Brain microvascular endothelial cell (primary cell): ENCODE data around the gene EEFSEC.

Source experiments
- DNase-seq: peaks from one replicate; pipeline ENCODE4 v3.0.0-alpha.2; 2020
- H3K27ac ChIP-seq: fragments of 250-450 bp; sonication (Bioruptor Pico); 2 replicates; pipeline ENCODE4 v1.5.1; 2020; ENCODE audit warnings: mild to moderate bottlenecking, moderate library complexity
- H3K27me3 ChIP-seq: fragments of 250-450 bp; sonication (Bioruptor Pico); replicated peaks from 2 replicates; pipeline ENCODE4 v1.5.1; 2020; ENCODE audit warnings: mild to moderate bottlenecking
- H3K36me3 ChIP-seq: fragments of 250-450 bp; sonication (Bioruptor Pico); replicated peaks from 2 replicates; pipeline ENCODE4 v1.5.1; 2020; ENCODE audit warnings: mild to moderate bottlenecking
- H3K4me3 ChIP-seq: 2 replicates; pipeline ENCODE4 v1.5.1; 2011; ENCODE audit warnings: low read depth, mild to moderate bottlenecking, control low read depth, low read length, moderate library complexity
- in situ Hi-C: cut with HindIII; loops from 2 replicates; pipeline ENCODE4 v1.10.0; 2017; ENCODE audit warnings: low sequenced_read_pairs, low pct_ligation_motif_present
- TF ChIP-seq, protein P1 (sequence below): IDR thresholded peaks from 2 replicates; pipeline ENCODE4 v1.5.1; 2011; ENCODE audit warnings: low read depth, mild to moderate bottlenecking, moderate library complexity, low read length, control low read depth, inconsistent platforms; ENCODE audit errors: missing control alignments

Gene EEFSEC

DNA sequence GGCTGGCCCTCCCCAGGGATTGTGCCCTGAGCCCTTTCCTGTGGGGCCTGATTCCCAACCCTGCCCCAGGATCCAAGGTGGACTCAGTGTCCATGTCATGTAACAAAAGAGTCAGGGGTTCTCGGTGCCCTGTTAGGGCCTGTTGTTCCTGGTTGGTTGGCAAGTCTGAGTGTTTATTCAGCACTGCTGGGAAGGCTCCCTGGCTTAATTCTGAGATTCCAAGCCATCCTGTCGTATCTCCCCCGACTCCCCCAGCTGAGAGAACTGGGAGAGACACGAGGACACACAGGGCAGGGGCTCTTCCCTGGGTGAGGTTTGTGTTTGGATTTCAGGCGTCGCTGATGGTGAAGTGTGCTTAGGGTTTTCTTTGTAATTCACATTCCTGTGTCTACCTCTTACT lies 78.3 kb downstream of the EEFSEC start:
- H3K36me3 ChIP-seq, result no peaks in the 10 kb centered on the region
- no peaks in the 10 kb centered on the region for H3K27me3 ChIP-seq
- no peak overlapping the region for H3K27ac ChIP-seq
- in situ Hi-C loops, result no loop called here
- H3K4me3 ChIP-seq, result no peak overlapping the region
- DNase-seq, result no peak
- TF ChIP-seq, protein P1, sequence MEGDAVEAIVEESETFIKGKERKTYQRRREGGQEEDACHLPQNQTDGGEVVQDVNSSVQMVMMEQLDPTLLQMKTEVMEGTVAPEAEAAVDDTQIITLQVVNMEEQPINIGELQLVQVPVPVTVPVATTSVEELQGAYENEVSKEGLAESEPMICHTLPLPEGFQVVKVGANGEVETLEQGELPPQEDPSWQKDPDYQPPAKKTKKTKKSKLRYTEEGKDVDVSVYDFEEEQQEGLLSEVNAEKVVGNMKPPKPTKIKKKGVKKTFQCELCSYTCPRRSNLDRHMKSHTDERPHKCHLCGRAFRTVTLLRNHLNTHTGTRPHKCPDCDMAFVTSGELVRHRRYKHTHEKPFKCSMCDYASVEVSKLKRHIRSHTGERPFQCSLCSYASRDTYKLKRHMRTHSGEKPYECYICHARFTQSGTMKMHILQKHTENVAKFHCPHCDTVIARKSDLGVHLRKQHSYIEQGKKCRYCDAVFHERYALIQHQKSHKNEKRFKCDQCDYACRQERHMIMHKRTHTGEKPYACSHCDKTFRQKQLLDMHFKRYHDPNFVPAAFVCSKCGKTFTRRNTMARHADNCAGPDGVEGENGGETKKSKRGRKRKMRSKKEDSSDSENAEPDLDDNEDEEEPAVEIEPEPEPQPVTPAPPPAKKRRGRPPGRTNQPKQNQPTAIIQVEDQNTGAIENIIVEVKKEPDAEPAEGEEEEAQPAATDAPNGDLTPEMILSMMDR, result no peak

GRCh38 chr3:128232376-128233178 lies 79.3 kb downstream of the EEFSEC start:
- in situ Hi-C loops, result no loop called here
- H3K27me3 ChIP-seq, result no peaks in the 10 kb centered on the region
- no peak overlapping the region for H3K4me3 ChIP-seq
- no peak for DNase-seq
- no peaks in the 10 kb centered on the region for H3K36me3 ChIP-seq
- no peak overlapping the region for H3K27ac ChIP-seq
- TF ChIP-seq, protein P1, result no peak

DNA sequence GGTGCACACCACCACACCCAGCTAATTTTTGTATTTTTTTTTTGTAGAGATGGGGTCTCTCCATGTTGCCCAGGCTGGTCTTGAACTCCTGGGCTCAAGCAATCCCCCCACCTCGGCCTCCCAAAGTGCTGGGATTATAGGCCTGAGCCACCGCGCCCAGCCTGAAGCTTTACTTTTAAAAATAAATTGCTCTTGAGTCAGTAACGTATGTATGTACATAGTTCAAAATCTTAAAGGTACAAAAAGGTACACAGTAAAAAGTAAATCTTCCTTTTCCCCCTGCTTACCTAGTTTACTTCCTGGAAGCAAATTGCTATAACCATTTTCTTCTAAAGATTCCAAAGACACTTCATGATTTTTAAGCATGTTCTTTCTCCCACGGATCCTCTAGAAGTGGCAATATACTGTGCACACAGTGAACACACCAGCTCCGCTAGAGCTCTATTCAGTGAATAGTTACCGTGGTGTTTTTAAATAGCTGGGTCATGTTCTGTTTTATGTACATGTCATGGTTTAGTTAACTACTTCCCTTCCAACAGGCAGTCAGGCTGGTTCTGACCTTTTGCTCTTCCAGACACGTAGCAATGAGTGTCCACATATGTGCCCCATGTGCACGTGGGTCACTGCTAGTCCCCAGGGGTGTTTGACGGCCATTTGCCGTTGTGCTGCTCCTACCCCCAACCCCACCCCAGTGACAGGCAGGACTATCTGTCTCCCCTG lies 82.1 kb downstream of the EEFSEC start:
- TF ChIP-seq, protein P1, result no peak
- no peaks in the 10 kb centered on the region for H3K36me3 ChIP-seq
- H3K27me3 ChIP-seq, result no peaks in the 10 kb centered on the region
- H3K4me3 ChIP-seq, result no peak overlapping the region
- H3K27ac ChIP-seq, result no peak overlapping the region
- in situ Hi-C loops, result no loop called here
- DNase-seq, result no peak

- no peak overlapping the region for H3K4me3 ChIP-seq
- no peak overlapping the region for H3K27ac ChIP-seq
- DNase-seq, result no peak
- H3K27me3 ChIP-seq, result no peaks in the 10 kb centered on the region
- H3K36me3 ChIP-seq, result no peaks in the 10 kb centered on the region
- TF ChIP-seq, protein P1, result no peak
- in situ Hi-C loops, result no loop called here
Measured at GRCh38 chr3:128236657-128237056, 83.4 kb downstream of the EEFSEC start.

DNA sequence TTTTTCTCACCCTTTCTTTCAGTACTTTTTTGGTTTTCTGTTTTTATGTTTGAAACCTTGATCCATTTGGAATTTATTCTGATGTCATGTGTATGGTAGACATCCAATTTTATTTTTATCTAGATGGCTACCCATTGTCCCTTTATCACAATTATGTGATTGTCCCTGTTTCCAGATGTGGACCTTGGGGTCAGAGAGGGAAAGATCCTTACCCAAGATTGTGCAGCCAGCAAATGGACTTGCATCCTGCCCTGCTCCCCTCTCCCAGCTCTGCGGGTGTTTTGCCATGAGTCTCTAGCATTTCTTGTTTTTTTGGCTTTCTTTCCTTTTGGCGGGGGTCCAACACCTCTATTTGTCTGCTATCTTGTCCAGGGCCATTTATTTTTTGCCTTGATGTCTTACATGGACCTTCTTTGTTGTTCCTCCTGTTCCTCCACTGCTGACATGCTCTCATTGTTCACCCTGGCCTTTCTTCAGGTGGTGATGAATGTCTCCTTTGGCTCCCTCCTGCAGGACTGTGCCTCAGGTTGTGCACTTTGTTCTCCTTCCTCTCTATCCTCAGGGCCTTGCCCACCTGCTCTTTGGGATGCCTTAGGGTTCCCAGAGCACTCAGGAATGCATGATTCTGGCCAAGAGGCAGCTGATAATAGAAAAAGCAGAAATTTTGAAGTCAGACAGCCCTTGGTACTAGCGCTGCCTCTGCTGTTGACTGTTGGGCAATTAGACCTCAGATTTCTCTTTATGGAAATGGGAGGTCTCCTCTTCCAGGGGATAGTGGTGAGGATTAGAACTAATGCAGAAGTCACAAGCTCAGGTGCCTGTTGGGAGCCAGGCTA lies 84.3 kb downstream of the EEFSEC start:
- TF ChIP-seq, protein P1, result no peak
- H3K36me3 ChIP-seq, result no peaks in the 10 kb centered on the region
- DNase-seq, result no peak
- no peak overlapping the region for H3K4me3 ChIP-seq
- no peak overlapping the region for H3K27ac ChIP-seq
- no peaks in the 10 kb centered on the region for H3K27me3 ChIP-seq
- in situ Hi-C loops, result no loop called here
